Thymus (tissue), 11 donors: ENCODE measurements around the gene IPP. TPM values are rescaled to one million over a fixed set of nuclear protein-coding genes. Genes with fewer than 3 reads are reported as not detected.
"Not testable (repeated sequence)": the region's sequence is repeated elsewhere in the genome, so short reads cannot be mapped to it uniquely, and the experiment has no call there.

ENCODE experiments used
- DNase-seq, 9 donors: peaks; one replicate each; pipeline ENCODE4 v3.0.0-alpha.2; 2013; ENCODE audit warnings: low spot score in 9 of 9, low read depth in 6 of 9, missing footprints in 1 of 9
- H3K27ac ChIP-seq, 2 donors: one replicate each; pipeline ENCODE4 v1.5.1; 2013; ENCODE audit warnings: control low read depth in 1 of 2, low read depth in 1 of 2, low read length in 1 of 2, mild to moderate bottlenecking in 1 of 2, moderate library complexity in 1 of 2
- H3K27me3 ChIP-seq, 2 donors: one replicate each; pipeline ENCODE4 v1.5.1; 2013; ENCODE audit warnings: low read length in 1 of 2; ENCODE audit not compliant: control insufficient read depth in 2 of 2, insufficient read depth in 1 of 2
- H3K36me3 ChIP-seq, 2 donors: one replicate each; pipeline ENCODE4 v1.5.1; 2013; ENCODE audit warnings: low read length in 1 of 2, mild to moderate bottlenecking in 1 of 2, moderate library complexity in 1 of 2; ENCODE audit not compliant: control insufficient read depth in 2 of 2, insufficient read depth in 2 of 2
- H3K4me1 ChIP-seq, 2 donors: one replicate each; pipeline ENCODE4 v1.5.1; 2013; ENCODE audit warnings: low read length in 2 of 2; ENCODE audit not compliant: control insufficient read depth in 2 of 2, insufficient read depth in 2 of 2
- H3K4me3 ChIP-seq, 2 donors: one replicate each; pipeline ENCODE4 v1.5.1; 2013; ENCODE audit warnings: low read length in 2 of 2, control low read depth in 1 of 2, mild to moderate bottlenecking in 1 of 2
- H3K9me3 ChIP-seq, 2 donors: one replicate each; pipeline ENCODE4 v1.5.1; 2013; ENCODE audit warnings: low read length in 1 of 2, mild to moderate bottlenecking in 1 of 2; ENCODE audit not compliant: control insufficient read depth in 2 of 2, insufficient read depth in 1 of 2
- WGBS: extraction: QIAGEN DNeasy Blood & Tissue Kit; methylation state at CpG from one replicate; pipeline ENCODE4 v1.1.7; 2013; 5-methylcytosine and 5-hydroxymethylcytosine counted together
- polyA plus RNA-seq: library from polyadenylated mRNA; stranded (reverse); fragments of 200-250 nt; gene quantifications from one replicate; pipeline ENCODE4 v1.2.3, GENCODE V29; 2013
- total RNA-seq: library from RNA; stranded (reverse); fragments of 120-200 nt; gene quantifications from one replicate; pipeline ENCODE4 v1.2.4, GENCODE V29; 2013
- donor health status: healthy.

The IPP gene
- total and polyA plus RNA-seq, 2 donors: 8.9 to 11.6 TPM

GRCh38 chr1:45752441-45753052 lies 2.1 kb upstream of the IPP start:
- Histone ChIP-seq H3K4me3 (no peak overlapping the region), H3K9me3 (peaks cover 2 to 12% of the 10 kb centered on the region in 2 donors), H3K27me3 (no peaks in the 10 kb centered on the region), H3K4me1 (peaks cover 2 to 13% of the 10 kb centered on the region in 2 donors), H3K27ac (no peak overlapping the region), H3K36me3 (no peaks in the 10 kb centered on the region)
- DNase-seq: no peak
- 97% methylated on average over 2 of the region's 2 CpGs for whole genome bisulfite sequencing

- H3K4me3 ChIP-seq: no peak overlapping the region
- no peak for DNase-seq
- H3K27me3 ChIP-seq: no peaks in the 10 kb centered on the region
- peaks cover 2 to 13% of the 10 kb centered on the region in 2 donors for H3K4me1 ChIP-seq
- 97% methylated on average over 2 of the region's 2 CpGs for WGBS
- no peaks in the 10 kb centered on the region for H3K36me3 ChIP-seq
- H3K27ac ChIP-seq: no peak overlapping the region
- H3K9me3 ChIP-seq: peaks cover 2 to 12% of the 10 kb centered on the region in 2 donors
These were observed 1.6 kb upstream of the IPP start for GRCh38 chr1:45752014-45752413.

GRCh38 chr1:45751039-45751838 lies 786 bp upstream of the IPP start:
- Histone ChIP-seq H3K9me3 (peaks cover 2 to 12% of the 10 kb centered on the region in 2 donors), H3K27ac (peak overlapping the region; percentile 93 to 97), H3K4me3 (peak overlapping the region; percentile 59 to 83), H3K4me1 (peaks cover 2 to 13% of the 10 kb centered on the region in 2 donors)
- H3K27me3 ChIP-seq, H3K36me3 ChIP-seq, DNase-seq: not testable (repeated sequence)
- WGBS: 86% methylated on average over 24 of the region's 24 CpGs

GRCh38 chr1:45746922-45747321 lies 3.5 kb downstream of the IPP start:
- peaks cover 13% of the 10 kb centered on the region in 2 donors for H3K36me3 ChIP-seq
- H3K27ac ChIP-seq: no peak overlapping the region
- over 99% methylated on average over 12 of the region's 12 CpGs for WGBS
- DNase-seq: no peak
- no peak overlapping the region for H3K4me3 ChIP-seq
- peaks cover 2 to 13% of the 10 kb centered on the region in 2 donors for H3K4me1 ChIP-seq
- peaks cover 0 to 3% of the 10 kb centered on the region in 2 donors for H3K9me3 ChIP-seq
- no peaks in the 10 kb centered on the region for H3K27me3 ChIP-seq

GRCh38 chr1:45739641-45740156 lies 10.8 kb downstream of the IPP start:
- not testable (repeated sequence) for DNase-seq, H3K4me3 ChIP-seq, H3K27ac ChIP-seq, H3K9me3 ChIP-seq, H3K27me3 ChIP-seq, H3K4me1 ChIP-seq
- H3K36me3 ChIP-seq: peaks cover 10 to 11% of the 10 kb centered on the region in 2 donors
- 92% methylated on average over 5 of the region's 5 CpGs for WGBS

- no peaks in the 10 kb centered on the region for H3K27me3 ChIP-seq
- no peaks in the 10 kb centered on the region for H3K4me1 ChIP-seq
- peaks cover 7 to 11% of the 10 kb centered on the region in 2 donors for H3K36me3 ChIP-seq
- no peaks in the 10 kb centered on the region for H3K9me3 ChIP-seq
- H3K4me3 ChIP-seq: no peak overlapping the region
- no peak for DNase-seq
- no peak overlapping the region for H3K27ac ChIP-seq
- WGBS: 99% methylated on average over 4 of the region's 4 CpGs
These were observed 11.3 kb downstream of the IPP start for GRCh38 chr1:45739137-45739536.

- no peak overlapping the region for H3K27ac ChIP-seq
These were observed 19.6 kb downstream of the IPP start for GRCh38 chr1:45730780-45731319.

GRCh38 chr1:45730075-45730779 lies 20.2 kb downstream of the IPP start:
- Histone ChIP-seq H3K27ac (no peak overlapping the region), H3K4me3 (no peak overlapping the region), H3K36me3 (peaks cover 4 to 12% of the 10 kb centered on the region in 2 donors), H3K27me3 (no peaks in the 10 kb centered on the region), H3K4me1 (no peaks in the 10 kb centered on the region), H3K9me3 (no peaks in the 10 kb centered on the region)
- no peak for DNase-seq
- 91% methylated on average over 3 of the region's 3 CpGs for WGBS

More at GRCh38 chr1:45730780-45731319, 19.6 kb downstream of the IPP start:
- no peaks in the 10 kb centered on the region for H3K9me3 ChIP-seq
- H3K4me3 ChIP-seq: no peak overlapping the region
- 97% methylated on average over 1 of the region's 1 CpG for WGBS
- H3K27me3 ChIP-seq: no peaks in the 10 kb centered on the region
- peaks cover 4 to 12% of the 10 kb centered on the region in 2 donors for H3K36me3 ChIP-seq
- no peaks in the 10 kb centered on the region for H3K4me1 ChIP-seq
- DNase-seq: no peak
